ENCODE data around the gene MAML2.

- no peak for TF ChIP-seq CTCF (IDR thresholded peaks at IDR 0.05)
- no peak for TF ChIP-seq ZFX (IDR thresholded peaks at IDR 0.05; ENCODE audit: borderline replicate concordance)
Observed at GRCh38 chr11:96049426-96049825, 293.6 kb downstream of the MAML2 start.

Data from 22Rv1 (cell line).